Central memory CD8-positive, alpha-beta T cell (primary cell): Measurements from ENCODE around the gene BACE2.
"Not testable (repeated sequence)": the region's sequence is repeated elsewhere in the genome, so short reads cannot be mapped to it uniquely, and the experiment has no call there.

Source experiments
- ATAC-seq: fragments of 150-1000 bp; cut with Tn5 transposase; replicated peaks from 2 replicates; pipeline ENCODE4 v1.10.0; 2022; ENCODE audit warnings: mild to moderate bottlenecking, moderate FRiP score, moderate number of reproducible peaks; ENCODE audit not compliant: poor library complexity, severe bottlenecking; ENCODE audit errors: extremely low read depth
- DNase-seq, 2 donors: peaks; one replicate each; pipeline ENCODE4 v3.0.0; 2021; ENCODE audit warnings: low spot score in 2 of 2
- H3K27ac Mint-ChIP-seq: one replicate; pipeline ENCODE4 v1.8.0; 2022; ENCODE audit warnings: low read depth, mild to moderate bottlenecking, moderate library complexity, mixed read lengths
- H3K27me3 Mint-ChIP-seq: one replicate; pipeline ENCODE4 v1.8.0; 2022; ENCODE audit warnings: mixed read lengths
- H3K36me3 Mint-ChIP-seq: one replicate; pipeline ENCODE4 v1.8.0; 2022; ENCODE audit warnings: mild to moderate bottlenecking, moderate library complexity, mixed read lengths; ENCODE audit not compliant: insufficient read depth
- H3K4me1 Mint-ChIP-seq: one replicate; pipeline ENCODE4 v1.8.0; 2022; ENCODE audit warnings: mixed read lengths
- H3K4me3 Mint-ChIP-seq: one replicate; pipeline ENCODE4 v1.8.0; 2022; ENCODE audit warnings: mild to moderate bottlenecking, moderate library complexity, mixed read lengths
- H3K9me3 Mint-ChIP-seq: one replicate; pipeline ENCODE4 v1.8.0; 2022; ENCODE audit warnings: mixed read lengths

BACE2 gene

DNA sequence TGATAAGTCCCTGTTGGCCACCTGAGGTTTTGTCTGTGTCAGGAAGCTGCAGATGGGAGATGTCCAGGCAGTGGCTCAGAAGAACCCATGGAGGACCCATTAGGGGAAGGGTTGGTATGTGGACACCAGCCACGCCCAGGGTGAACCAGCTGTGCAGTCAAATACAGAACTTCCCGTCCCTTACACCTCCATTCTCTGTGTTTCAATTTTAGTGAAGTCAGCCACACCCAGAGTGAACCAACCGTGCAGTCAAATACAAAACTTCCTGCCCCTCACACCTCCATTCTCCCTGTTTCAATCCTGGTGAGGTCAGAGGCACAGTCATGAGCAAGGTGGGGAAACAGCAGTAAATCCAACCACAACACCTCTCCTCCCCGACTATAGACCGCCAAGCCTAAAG, 27.4 kb downstream of the BACE2 start:
- ATAC-seq (no peak), DNase-seq (no peak)
- Mint-ChIP-seq H3K27ac (no peak overlapping the region), H3K4me3 (no peak overlapping the region), H3K27me3 (peaks cover 7% of the 10 kb centered on the region), H3K4me1 (no peaks in the 10 kb centered on the region), H3K36me3 (no peaks in the 10 kb centered on the region), H3K9me3 (no peaks in the 10 kb centered on the region)

DNA sequence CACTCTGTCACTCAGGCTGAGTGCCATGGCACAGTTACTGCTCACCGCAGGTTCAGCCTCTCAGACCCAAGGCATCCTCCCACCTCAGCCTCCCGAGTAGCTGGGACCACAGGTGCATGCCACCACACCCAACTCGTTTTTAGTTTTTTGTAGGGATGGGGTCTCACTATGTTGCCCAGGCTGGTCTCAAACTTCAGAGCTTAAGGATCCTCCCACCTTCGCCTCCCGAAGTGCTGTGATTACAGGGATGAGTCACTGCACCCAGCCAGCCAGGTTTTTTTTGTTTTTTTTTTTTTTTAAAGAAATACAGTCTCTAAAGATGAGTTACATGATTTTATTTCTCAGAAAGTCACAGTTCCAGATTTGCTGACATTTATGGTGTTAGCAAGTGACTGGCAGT, 29.0 kb downstream of the BACE2 start:
- Mint-ChIP-seq H3K27me3 (peaks cover 16% of the 10 kb centered on the region), H3K4me1 (no peaks in the 10 kb centered on the region), H3K9me3 (no peaks in the 10 kb centered on the region), H3K4me3 (no peak overlapping the region), H3K36me3 (no peaks in the 10 kb centered on the region), H3K27ac (no peak overlapping the region)
- ATAC-seq = no peak
- DNase-seq = no peak

DNA sequence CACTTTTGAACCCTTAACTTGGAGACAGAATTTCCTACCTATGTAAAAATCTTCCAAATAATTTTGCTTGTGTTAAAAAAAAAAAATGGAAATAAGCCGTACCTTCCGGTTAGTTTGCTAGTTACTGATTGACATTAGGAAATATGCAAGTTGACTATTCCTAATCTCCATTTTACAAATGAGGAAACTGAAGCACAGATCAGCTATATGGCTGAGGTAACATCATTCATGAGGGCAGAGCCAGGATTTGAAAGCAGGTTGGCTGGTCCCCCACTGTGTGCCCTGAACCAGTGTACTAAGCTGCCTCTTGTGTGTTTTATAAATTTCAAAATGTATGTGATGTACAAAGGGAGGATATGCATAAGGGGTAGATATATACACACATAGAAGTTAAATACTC, 29.6 kb downstream of the BACE2 start:
- Mint-ChIP-seq H3K36me3 (no peaks in the 10 kb centered on the region), H3K9me3 (no peaks in the 10 kb centered on the region), H3K27me3 (peaks cover 18% of the 10 kb centered on the region), H3K27ac (no peak overlapping the region), H3K4me3 (no peak overlapping the region), H3K4me1 (no peaks in the 10 kb centered on the region)
- DNase-seq (no peak), ATAC-seq (no peak)

DNA sequence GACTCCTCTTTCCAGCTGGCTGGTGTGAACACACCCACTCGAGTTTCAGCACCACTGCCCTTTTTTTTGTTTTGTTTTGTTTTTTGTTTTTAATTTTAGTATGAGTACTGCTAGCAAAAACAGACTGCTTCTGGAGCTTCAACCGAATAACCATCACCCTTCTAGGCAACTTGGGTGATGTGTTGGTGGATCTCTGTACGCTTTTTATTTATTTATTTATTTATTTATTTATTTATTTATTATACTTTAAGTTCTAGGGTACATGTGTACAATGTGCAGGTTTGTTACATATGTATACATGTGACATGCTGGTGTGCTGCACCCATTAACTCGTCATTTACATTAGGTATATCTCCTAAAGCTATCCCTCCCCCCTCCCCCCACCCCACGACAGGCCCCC, 30.7 kb downstream of the BACE2 start:
- not testable (repeated sequence) for H3K27ac Mint-ChIP-seq, H3K9me3 Mint-ChIP-seq, ATAC-seq, H3K4me1 Mint-ChIP-seq, DNase-seq, H3K4me3 Mint-ChIP-seq, H3K36me3 Mint-ChIP-seq
- H3K27me3 Mint-ChIP-seq = peaks cover 29% of the 10 kb centered on the region

DNA sequence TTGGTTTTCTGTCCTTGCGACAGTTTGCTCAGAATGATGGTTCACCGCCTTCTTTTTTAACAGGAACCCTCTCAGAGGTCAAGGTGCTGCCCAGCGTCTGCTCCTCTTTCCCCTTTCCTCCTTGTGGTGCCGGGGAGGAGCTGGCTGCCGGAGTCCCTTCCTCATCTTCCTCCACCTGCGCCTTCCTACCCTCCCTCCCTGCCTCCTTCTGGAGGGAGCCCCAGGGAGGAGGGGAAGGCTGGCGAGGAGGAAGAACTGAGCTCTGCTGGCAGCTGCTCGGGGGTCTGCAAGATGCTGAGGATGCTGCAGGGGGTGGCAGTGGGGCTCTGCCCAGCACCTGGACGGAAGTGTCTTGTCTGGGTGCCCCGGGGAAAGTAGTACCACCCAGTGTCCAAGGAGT, 31.2 kb downstream of the BACE2 start:
- Mint-ChIP-seq H3K4me1 (no peaks in the 10 kb centered on the region), H3K27ac (no peak overlapping the region), H3K27me3 (peaks cover 34% of the 10 kb centered on the region), H3K9me3 (no peaks in the 10 kb centered on the region), H3K36me3 (no peaks in the 10 kb centered on the region), H3K4me3 (no peak overlapping the region)
- no peak for ATAC-seq
- no peak for DNase-seq

DNA sequence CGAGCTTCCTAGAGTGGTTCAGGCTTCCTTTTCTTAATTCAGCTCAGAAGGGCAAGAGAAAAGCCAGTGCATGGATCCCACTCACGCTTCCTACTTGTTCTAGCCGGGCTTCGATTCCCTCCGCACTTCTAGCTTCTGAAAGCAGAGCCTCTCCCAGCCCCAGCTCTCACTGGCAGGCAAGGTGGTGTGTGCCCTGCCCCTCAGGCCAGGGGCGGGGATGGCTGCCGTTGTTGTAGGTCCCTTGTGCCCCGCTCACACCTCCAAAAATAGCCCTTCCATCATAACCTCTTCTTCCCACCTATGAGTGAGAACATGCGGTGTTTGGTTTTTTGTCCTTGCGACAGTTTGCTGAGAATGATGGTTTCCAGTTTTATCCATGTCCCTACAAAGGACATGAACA, 31.6 kb downstream of the BACE2 start:
- no peak for ATAC-seq
- DNase-seq = no peak
- H3K36me3 Mint-ChIP-seq = no peaks in the 10 kb centered on the region
- H3K27ac Mint-ChIP-seq = no peak overlapping the region
- H3K4me1 Mint-ChIP-seq = no peaks in the 10 kb centered on the region
- H3K9me3 Mint-ChIP-seq = no peaks in the 10 kb centered on the region
- H3K4me3 Mint-ChIP-seq = no peak overlapping the region
- peaks cover 39% of the 10 kb centered on the region for H3K27me3 Mint-ChIP-seq

DNA sequence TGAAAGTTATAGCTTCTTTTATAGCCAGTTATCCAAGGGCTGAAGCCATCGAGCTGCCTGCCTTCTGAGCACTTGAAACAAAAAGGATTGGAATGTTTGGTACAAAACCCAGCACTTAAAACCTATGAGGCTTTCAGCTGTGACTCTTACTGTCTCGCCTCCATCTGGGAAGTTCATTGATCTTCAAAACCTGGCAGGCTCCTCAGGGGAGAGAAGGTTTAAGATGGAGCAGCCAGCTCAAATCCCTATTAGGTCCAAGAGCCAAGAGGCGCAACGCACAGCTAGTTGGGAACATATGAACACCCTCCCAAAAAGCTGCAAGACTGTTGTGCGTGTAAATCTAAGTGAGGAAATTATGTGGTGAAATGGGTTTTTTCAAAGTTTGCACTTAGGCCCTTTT, 33.4 kb downstream of the BACE2 start:
- no peak overlapping the region for H3K27ac Mint-ChIP-seq
- no peak for DNase-seq
- H3K36me3 Mint-ChIP-seq = no peaks in the 10 kb centered on the region

DNA sequence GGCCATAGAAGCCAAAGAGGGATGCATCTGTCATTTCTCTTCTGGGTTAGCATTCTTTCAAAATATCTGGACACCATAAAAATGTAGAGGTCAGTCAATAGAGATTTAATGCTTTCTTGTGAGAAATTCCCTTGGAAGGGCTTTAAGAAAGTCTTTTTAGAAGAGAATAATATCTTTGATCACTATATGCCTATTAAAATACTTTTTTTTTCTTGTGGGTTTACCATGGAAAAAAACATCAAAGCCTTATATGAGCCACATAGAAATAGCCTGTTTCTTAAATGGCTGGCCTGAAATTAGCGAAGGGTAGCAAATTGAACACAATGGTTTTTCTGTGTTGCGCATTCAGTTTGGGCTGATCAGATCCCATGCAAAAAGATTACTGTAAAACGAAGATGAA, 36.8 kb downstream of the BACE2 start:
- no peak for ATAC-seq
- Mint-ChIP-seq H3K27me3 (peaks cover 51% of the 10 kb centered on the region), H3K4me3 (no peak overlapping the region), H3K4me1 (no peaks in the 10 kb centered on the region), H3K9me3 (no peaks in the 10 kb centered on the region), H3K27ac (no peak overlapping the region), H3K36me3 (no peaks in the 10 kb centered on the region)
- DNase-seq = no peak

More for the DNA sequence above, 33.4 kb downstream of the BACE2 start:
- H3K9me3 Mint-ChIP-seq = no peaks in the 10 kb centered on the region
- H3K4me3 Mint-ChIP-seq = no peak overlapping the region
- peaks cover 39% of the 10 kb centered on the region for H3K27me3 Mint-ChIP-seq
- no peak for ATAC-seq
- H3K4me1 Mint-ChIP-seq = no peaks in the 10 kb centered on the region

DNA sequence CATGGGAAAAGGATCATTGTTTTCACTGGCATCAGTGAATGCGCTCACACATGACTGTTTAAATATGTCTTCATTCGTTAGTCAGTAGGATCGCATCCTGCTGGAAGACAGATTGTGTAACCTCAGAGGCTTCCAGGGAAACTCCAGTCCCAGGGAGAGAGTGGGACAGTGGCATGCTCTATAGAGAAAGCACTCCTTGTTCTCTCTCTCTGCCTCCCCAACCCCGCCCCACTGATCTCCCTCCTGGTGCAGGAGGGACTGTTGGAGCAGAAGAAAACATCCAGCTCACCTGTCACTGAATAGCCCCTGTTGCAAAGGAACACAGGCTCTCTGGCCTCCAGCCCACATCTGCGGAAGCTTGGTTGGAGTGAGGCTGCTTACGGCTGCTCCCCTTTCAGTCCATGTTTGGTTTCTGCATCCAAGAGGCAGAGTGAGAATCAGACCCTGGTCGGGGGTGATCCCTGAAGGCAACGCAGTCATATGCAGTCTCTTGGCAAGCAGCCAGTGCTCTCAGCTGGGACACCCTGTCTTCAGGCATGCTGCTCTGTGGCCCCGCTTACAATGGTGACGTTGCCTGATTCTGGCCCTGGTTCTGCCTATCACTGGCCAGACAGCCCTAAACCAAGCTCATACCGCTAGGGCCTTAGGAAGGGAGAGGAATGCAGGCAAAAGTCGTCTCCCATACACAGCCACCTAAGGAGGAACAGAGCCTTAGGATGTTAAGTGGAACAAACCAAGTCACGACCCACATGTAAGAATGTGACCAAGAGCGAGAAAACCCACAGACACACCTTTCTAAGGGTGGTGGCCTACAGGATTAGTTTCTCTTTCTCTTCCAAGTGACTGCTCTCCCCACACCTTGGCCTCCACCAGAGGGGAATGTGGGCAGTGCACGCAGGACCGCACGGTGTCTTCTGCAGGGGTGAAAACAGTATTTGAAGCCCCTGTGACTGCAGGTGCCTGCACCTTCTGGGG, 39.7 kb downstream of the BACE2 start:
- no peak overlapping the region for H3K27ac Mint-ChIP-seq
- DNase-seq (no peak), ATAC-seq (no peak)
- H3K27me3 Mint-ChIP-seq = peaks cover 53% of the 10 kb centered on the region
- no peak overlapping the region for H3K4me3 Mint-ChIP-seq
- no peaks in the 10 kb centered on the region for H3K36me3 Mint-ChIP-seq
- no peaks in the 10 kb centered on the region for H3K9me3 Mint-ChIP-seq
- no peaks in the 10 kb centered on the region for H3K4me1 Mint-ChIP-seq

DNA sequence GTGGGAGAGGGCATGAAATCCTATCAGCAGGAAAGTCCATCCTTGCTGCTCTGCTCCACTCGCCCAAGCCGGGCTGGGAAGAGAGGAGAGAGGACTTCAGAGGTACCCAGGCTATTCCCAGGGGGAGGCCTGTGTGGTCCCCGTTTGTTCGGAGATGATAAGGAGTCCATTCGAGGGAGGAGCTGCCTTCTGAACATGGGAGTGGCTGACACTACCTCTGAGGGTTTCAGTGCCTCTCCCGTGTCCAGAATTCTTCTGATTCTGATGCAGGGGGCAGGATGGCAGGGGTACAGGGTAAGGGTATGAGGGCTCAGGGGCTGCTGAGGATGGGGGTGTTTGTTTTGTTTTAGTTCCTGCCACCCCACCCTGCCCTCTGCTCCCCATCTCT, 40.4 kb downstream of the BACE2 start:
- no peaks in the 10 kb centered on the region for H3K9me3 Mint-ChIP-seq
- no peak overlapping the region for H3K4me3 Mint-ChIP-seq
- DNase-seq = no peak
- H3K27me3 Mint-ChIP-seq = peaks cover 53% of the 10 kb centered on the region
- H3K27ac Mint-ChIP-seq = no peak overlapping the region
- ATAC-seq = no peak
- H3K4me1 Mint-ChIP-seq = no peaks in the 10 kb centered on the region
- H3K36me3 Mint-ChIP-seq = no peaks in the 10 kb centered on the region

DNA sequence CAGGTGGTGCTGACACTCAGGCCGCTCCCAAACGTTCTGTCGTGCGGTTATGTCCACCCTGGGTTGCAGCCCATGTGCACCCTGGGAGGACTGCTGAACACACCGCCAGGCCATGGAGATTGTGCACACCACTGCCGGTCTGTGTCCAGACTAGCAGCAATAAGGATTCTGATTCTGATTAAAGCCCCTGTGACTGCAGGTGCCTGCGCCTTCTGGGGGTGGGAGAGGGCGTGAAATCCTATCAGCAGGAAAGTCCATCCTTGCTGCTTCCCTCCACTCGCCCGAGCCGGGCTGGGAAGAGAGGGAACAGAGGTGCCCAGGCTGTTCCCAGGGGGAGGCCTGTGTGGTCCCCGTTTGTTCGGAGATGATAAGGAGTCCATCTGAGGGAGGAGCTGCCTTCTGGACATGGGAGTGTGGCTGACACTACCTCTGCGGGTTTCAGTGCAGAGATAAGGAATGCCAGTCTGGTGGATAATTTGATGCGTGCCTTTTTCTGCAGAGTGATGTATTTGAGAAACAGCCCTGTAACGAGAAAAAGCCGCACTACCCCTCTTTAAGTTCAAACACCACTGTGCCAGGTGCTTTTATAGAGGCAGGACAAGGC, 41.2 kb downstream of the BACE2 start:
- no peaks in the 10 kb centered on the region for H3K9me3 Mint-ChIP-seq

DNA sequence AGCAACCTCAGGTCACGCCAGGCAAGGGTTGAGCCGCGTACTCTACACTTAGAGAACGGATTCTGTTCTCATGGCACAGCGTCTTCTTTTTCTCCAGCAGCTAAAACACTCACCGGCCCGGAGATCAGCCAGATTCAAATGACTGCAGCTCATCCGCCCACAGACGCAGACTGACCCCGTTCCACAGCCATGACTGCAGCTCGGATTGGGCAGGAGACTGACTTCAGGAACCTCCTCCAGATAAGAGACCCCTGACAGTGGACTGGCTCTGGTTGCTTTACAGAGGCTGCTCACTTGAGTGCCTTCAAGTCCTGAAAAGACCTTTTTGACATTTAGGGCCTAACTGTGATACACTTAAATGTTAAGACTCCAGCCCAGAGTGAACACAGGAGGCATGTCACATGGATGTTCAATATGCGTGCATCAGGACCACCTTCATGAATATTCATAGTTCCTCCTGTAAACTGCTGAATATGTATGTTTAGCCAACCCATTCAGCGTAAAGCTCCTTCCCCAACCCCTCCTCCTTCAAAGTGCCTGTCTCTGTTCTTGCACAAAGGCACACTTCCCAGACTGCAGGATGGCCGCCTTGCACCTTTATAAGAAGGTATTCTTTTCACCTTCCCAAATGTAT, 42.6 kb downstream of the BACE2 start:
- DNase-seq (no peak), ATAC-seq (no peak)
- no peak overlapping the region for H3K27ac Mint-ChIP-seq
- H3K27me3 Mint-ChIP-seq = peaks cover 61% of the 10 kb centered on the region
- no peaks in the 10 kb centered on the region for H3K36me3 Mint-ChIP-seq
- H3K4me1 Mint-ChIP-seq = no peaks in the 10 kb centered on the region
- no peaks in the 10 kb centered on the region for H3K9me3 Mint-ChIP-seq
- H3K4me3 Mint-ChIP-seq = no peak overlapping the region

More for the DNA sequence above, 41.2 kb downstream of the BACE2 start:
- Mint-ChIP-seq H3K27ac (no peak overlapping the region), H3K36me3 (no peaks in the 10 kb centered on the region), H3K4me1 (no peaks in the 10 kb centered on the region), H3K27me3 (peaks cover 52% of the 10 kb centered on the region), H3K4me3 (no peak overlapping the region)
- no peak for ATAC-seq
- no peak for DNase-seq
